DMS 273 treated with DMSO at 0.1 percent for 48 hours (cell line): ENCODE measurements around the gene BRPF1.

Source experiments
- DNase-seq: peaks from one replicate; lab custom pipeline; 2025; lab: John Stamatoyannopoulos, UW

Gene BRPF1, protein sequence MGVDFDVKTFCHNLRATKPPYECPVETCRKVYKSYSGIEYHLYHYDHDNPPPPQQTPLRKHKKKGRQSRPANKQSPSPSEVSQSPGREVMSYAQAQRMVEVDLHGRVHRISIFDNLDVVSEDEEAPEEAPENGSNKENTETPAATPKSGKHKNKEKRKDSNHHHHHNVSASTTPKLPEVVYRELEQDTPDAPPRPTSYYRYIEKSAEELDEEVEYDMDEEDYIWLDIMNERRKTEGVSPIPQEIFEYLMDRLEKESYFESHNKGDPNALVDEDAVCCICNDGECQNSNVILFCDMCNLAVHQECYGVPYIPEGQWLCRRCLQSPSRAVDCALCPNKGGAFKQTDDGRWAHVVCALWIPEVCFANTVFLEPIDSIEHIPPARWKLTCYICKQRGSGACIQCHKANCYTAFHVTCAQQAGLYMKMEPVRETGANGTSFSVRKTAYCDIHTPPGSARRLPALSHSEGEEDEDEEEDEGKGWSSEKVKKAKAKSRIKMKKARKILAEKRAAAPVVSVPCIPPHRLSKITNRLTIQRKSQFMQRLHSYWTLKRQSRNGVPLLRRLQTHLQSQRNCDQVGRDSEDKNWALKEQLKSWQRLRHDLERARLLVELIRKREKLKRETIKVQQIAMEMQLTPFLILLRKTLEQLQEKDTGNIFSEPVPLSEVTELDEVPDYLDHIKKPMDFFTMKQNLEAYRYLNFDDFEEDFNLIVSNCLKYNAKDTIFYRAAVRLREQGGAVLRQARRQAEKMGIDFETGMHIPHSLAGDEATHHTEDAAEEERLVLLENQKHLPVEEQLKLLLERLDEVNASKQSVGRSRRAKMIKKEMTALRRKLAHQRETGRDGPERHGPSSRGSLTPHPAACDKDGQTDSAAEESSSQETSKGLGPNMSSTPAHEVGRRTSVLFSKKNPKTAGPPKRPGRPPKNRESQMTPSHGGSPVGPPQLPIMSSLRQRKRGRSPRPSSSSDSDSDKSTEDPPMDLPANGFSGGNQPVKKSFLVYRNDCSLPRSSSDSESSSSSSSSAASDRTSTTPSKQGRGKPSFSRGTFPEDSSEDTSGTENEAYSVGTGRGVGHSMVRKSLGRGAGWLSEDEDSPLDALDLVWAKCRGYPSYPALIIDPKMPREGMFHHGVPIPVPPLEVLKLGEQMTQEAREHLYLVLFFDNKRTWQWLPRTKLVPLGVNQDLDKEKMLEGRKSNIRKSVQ (N-terminal part only)

DNA sequence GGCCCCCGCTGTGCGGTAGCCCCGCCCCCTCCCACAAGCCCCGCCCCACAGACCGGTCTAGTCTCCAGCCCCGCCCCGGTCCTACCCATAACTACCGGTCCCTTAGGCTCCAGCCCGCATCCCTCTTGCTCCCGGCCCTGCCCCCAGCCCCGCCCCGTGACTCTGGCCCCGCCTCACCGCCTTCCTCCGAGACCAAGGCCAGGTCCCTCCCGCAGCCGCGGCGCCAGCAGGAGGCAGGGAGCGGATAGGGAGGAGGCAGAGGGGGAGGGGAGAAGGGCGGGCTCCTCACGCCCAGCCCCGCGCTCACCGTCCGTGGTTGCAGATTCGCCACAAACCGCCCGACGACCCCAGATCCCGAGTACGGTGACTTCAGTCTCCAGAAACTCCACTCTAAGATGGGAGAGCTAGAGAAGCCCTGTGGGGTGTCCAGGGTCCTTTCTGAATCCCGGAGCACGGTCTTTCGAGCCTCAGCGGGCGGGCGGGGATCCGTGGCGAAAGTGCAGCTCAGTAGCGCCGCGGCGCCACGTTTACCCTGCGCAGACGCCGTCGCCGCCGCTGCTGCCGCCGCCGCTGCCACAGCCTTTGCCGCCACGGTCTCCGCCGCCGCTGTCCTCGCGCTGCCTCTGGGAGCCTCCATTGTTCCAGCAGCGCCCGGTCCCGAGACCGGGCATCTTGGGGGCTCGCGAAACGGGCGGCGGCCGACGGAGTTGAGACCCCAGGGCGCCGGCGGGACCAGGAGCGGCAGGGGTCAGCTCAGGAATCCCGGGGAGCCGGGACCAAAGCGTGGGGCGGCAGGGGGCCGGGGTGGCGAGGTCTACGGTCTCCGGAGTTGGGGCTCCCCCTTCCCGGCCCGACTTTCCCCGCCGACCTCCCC lies at the start of gene BRPF1:
Gene BRPF1, plus strand, starts transcription at position 530 of the 874 bp plus-strand sequence. CDS start 2,406 bp downstream, outside the sequence.
- peak; percentile 86 for DNase-seq

DNA sequence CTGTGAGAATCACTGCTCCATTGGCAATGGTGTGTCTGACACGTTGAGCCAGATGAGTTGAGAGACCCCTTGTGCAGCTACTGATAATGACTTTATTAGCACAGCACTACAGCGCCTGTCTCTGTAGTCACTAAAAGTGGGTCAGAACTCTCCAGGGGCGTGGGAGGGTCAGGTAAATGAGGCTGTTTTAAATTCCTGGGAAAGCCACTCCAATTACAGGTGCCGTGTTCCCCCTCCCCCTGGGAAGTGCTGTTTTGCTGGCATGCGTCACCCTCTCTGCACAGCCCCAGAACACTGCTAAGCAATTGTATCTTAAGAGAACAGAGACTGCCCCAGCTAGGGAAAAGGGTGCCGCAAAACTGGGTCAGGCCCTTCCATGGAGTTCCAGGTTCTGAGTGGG lies 49.4 kb upstream of the BRPF1 start:
- no peak for DNase-seq

DNA sequence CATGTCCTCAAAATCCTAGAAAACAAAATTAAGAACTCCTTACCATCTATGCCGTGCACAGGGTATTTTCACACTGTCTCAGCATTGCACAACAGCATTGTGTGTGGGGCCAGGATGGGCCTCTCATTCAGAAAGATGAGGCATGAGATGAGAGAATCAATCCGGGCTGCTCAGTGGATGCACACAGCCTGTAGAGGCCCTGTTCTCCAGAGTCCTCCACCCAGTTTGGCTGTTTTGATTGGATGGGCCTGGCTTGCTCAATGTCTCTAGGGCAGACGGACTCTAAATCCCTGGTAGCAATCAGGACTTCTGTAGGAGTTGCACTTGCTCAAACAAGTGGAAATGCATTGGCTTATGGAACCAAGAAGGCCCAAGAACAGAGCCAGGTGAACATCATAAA lies 48.1 kb upstream of the BRPF1 start:
- DNase-seq: no peak

DNA sequence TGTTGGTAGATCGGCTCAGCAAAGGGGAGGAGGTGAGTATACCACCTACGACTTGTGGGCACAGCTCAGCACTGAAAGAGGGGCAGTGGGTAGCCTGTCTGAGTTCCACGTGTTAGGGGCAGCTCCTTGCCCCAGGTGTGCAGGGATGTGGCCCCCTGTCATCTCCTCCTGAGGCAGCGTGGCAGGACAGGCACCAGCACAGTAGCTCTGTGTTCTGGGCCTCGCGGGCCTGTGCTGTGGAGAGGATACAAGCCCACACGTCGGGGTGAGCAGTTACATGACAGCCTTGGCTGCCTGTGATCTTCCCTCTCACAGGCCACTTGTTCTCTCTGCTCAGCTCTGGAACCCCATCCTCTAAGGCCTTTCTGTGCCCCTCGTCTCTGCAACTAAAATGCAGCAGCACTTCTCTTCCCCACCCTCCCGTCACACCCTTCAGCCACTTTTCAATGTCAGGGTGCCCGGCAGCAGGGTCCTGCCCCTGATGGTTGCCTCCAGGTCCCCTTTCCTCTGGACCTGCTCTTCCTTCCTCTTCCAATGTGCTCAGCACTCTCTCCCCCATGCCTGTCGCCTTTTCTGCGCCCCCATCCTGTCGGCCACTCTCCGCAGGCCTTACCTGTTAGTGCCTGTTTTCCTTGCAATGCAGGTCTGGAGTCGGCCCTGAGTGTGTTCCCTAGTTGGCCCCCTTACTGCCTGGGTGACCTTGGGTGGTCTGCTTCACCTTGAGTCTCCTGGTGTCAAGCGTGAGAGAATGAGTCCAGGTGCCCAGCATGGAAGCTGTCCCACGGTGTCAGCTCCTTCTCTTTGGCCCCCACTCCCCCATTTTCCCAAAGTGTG lies 46.1 kb upstream of the BRPF1 start:
- DNase-seq: no peak

DNA sequence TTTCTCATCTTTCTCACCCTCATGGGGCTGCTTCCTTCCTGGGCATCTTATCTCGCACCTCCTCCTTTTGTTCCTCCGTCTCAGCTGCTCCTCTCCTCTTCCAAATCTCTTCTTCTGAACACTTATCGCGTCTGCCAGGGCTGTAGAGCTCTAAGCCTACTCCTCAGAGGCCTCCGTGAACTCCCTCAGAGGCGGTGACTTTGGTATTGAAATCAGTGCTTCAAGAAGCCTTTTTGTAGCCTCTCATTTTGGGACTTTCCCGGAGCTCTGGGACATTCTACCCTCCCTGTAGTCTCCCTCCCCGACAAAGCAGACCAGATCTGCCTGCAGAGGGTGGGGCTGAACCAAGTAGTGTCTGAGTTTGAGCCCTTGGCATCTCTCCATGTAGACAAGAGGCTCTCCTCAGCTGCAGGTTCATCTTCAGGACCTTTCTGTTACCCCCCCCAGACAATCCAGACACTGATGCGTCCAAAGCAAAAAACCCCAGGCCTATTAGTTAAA lies 45.4 kb upstream of the BRPF1 start:
- no peak for DNase-seq

DNA sequence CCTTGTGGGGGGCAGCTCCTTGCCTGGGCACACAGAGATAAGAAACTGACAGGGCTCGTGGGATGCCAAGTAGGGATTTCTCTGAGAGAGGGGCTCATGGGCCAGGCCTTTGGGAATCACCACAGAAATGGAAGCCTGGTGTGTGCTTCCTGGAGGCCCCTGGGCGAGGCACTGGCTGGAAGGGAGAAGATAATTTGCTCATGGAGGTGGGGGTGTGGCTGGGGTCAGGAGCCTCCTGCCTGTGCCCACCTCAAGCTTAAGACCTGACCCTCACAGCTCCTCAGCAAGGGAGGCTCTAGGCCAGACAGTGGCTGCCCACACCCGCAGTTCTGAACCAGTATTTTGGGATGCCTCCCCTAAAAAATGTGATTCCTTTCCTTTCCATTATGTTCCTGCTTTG lies 44.8 kb upstream of the BRPF1 start:
- DNase-seq: no peak

DNA sequence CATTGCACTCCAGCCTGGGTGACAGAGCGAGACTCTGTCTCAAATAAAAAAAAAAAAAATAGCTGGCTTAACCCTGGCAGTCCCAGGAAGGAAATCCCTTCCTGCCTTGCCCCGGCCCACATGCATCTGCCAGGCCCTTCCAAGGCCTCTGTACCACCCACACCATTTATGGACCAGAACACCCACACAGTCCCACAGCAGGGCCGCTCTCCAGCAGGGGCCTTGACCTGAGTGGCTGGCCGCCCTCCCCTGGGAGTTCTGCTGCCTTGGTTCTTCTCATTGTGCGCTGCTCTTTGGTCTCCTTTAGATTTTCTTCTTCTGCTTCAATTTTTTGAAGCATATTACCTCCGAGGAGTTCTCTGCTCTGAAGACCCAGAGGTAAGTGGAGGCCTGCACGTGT lies 44.0 kb upstream of the BRPF1 start:
- DNase-seq: no peak

DNA sequence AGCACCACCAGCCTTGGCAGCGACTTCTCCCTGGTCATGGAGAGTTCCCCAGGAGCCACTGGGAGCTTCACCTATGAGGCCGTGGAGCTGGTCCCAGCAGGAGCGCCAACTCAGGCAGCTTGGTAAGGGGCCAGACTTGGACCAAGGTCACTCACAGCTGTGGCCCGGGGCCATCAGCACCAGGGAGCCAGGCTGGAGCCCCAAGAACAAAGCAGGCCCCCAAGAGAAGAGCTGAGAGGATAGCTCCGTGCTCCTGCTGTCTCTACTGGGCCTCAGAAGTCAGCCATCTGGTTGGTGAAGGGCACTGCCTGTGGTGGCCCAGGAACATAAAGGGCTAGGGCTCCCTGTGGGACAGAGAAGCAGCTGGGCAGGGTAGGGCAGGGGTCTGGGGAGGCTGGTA lies 42.6 kb upstream of the BRPF1 start:
- DNase-seq: no peak

DNA sequence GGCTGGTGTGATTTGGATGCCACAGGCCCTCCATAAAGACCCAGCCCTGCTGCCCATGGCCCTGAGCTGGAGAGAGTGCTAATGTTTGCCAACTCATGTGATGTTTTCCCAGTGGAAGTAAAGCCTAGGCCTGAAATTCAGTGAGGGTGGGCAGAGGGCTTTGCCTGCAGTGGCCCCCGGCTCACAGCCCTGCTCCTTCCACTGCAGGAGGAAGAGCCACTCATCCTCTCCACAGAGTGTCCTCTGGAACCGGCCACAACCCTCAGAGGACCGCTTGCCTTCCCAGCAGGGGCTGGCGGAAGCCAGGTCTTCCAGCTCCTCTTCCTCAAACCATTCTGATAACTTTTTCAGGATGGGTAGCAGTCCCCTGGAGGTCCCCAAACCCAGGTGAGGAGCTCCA lies 41.8 kb upstream of the BRPF1 start:
- no peak for DNase-seq

DNA sequence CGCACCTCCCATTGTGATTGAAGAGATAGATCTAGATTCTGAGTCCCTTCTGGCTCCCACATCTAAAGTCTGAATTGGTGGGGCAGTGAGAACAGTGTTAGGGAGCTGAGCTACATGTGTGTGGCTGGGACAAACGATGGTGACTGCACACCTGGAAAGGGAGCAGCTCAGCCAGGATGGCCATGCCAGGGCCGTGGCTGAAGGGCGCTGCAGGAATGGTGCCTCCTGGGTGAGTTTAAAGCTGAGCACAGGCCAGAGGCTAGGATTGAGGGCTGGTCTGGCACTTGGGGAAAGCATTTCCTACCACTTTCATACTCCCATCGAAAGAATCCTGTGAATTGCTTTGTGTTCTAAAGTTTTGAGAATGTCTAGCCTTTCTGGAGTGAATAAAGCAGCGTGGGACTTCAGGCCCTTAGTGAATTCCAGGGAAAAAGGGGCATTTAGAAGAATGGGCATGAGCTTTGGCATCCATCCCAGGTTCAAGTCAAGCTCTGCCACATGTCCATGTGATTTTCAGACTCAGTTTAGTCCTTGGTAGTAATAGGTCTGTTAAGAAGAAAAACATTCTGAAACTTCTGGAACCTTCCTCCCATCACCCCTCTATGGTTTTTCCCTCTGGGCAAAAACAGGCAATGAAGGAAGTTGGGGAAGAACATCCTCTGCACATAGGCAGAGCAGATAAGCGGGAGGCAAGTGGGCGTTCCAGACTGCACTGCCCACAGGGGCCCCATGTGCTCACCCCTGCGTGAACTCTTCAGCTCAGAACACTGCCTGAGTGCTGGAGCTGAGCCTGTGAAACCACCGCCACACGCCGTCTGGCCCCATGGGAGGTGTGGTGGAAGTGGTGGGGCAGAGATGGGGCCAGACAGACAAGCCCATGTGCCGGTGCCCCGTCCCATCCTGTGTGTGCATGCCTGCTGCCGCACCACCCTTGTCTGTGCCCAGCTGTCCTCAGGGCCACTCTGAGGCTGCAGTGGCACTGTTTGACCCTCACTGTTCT lies 40.8 kb upstream of the BRPF1 start:
- no peak for DNase-seq

DNA sequence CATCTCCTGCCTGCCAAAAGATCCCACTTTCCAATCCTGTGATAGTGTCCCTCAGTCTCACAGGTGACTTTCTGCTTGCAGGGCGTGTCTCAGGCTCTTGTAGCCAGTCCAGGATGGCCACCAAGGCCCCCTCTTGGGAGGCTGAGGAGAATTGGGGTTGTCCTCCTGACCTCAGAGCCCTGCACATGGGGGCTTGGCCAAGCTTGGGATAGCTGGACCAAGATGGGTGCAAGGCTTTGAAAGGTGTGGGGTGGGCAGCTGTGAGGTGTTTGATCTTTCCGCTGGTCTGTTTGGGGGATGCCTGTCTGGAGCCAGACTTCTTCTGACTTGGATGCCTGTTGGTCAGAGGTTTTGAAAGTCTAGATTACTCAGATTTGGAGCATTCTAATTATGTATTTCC lies 39.9 kb upstream of the BRPF1 start:
- DNase-seq: no peak

DNA sequence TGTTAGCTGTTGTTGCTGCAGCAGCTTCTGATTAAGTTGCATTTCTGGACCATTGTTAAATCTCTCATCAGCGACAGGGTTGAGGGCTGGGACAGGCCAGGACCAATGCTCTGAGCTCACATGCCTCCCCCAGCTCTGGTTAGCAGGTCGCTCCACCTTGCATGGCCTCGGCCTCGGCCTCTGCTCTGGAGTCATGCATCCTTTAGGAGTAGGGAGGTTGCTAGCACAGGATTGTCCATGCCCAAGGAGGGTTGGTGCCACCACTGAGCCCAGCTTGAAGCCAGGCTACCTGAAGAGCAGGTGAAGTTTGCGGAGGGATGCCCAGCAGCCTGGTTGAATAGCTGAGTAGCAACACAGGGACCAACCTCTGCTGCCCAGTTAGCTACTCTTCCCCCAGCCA lies 39.1 kb upstream of the BRPF1 start:
- no peak for DNase-seq

DNA sequence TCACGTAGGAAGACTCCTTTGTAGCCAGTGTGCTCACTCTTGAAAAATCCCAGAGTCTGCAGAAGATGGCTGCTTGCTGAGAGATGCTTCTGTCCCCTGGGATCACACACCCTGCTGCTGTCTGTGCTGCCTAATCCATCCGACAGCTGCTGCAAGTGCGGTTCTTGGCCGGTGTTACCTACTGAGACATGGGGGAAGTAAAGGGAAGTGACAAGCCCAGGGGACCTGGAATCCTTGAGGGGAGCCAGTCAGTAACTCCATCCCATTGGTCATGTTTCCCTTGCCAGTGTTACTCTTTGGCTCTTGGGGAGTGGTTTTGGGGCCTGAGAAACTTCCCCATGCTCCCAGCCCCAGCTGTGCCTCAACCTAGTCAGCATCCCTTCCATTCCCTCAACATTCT lies 36.2 kb upstream of the BRPF1 start:
- no peak for DNase-seq

DNA sequence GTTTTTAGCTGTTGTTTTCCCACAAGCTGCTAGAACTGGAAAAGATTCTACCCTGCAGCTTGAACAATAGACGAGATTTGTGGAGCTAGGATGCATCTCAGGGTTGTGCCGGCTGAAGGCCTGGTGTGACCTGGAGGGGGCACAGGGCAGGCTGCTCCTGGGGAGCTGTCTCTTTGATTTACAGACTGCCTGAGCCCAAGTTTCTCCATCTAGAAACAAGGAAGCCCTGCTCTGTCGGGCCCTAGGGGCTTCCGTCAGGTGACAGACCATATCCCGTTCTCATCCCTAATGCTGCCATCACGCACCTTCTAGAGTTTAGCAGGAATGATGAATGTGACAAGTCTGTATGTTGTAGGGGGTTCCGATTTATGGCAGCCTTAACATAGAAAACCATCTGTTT lies 35.8 kb upstream of the BRPF1 start:
- DNase-seq: no peak

DNA sequence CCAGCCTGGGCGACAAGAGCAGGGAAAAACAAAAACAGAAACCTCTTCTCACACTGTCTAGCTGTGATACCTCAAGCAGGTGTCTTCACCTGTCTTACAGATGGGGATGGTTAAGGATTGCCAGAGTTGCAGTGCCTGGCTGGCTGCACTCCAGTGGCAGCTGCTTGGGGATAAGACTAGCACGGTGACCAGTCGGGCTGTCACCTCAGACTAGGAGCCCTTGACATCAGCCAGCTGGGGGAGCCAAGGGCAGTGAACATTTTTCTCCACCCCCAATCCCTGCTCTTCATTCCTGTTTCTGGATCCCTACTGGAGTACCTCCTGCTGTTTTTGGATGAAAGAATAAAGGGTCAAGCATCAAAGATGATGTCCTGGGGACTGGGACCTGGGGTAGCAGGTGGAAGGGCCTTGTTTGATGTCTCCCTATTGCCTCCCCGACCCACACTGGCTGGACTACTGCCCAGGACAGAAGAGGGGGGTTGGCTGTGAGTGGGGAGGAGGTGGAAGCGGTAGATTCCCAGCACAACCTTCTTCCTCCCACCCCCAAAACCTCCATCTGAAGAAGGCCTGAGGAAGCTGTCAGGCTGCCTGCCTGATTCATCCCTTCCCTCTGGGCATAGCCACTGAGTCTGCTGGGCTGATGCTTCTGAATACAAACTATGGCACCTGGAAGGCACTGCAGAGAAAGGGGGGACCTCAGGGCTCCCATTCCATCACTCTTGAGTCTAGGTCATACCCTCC lies 34.9 kb upstream of the BRPF1 start:
- no peak for DNase-seq

DNA sequence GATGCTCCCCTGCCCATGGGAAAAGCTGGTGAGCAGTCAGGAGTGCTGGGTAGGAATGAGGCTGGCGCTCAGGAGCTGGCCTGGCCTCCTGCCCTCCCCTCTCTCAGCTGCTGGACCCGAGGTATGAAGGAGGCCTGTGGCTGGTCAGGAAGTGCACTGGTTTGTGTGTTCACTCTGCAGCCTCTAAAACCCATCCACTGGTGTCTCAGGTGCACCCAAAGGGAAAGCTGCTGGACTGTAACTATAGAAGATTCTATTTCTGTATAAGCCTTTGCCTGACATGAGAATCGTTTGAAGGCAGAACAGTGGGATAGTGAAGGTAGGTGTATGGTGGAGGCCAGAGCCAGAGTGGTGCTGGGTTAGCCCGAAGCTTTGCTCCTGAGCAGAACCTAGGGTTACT lies 33.6 kb upstream of the BRPF1 start:
- no peak for DNase-seq

DNA sequence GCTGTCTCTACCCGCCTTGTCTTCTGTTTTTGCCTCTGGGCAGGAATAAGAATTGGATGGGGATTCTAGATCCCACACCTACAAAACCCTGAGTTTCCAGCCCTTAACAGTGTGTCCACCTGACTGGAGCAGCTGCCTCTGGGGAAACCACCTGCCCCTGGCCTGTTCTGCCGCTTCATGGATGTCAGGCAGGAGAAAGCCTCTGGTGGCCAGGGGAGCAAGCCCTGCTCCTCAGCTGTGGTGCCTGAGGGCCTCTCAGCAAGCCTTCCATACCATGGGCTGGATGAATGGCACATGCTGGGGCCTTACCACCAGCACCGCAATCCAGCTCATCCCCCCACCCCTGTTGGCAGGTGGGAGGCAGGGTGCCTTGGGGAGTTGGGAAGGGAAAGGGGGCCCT lies 33.2 kb upstream of the BRPF1 start:
- DNase-seq: no peak

DNA sequence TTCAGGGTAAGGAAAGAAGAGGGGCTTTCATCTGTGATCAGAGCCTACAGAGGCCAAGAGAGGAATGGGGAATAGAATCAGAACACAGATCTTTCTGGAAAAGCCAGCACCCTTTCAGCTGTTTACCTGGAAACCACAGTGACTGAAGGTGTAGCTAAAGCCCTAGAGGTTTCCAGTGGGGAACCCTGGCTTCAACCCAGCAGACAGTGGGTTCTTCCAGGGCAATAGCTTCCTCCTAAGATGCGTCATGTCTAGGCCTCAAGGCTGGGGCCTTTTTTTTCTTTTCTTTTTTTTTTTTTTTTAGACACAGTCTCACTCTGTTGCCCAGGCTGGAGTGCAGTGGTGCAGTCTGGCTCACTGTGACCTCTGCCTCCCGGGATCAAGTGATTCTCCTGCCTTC lies 31.0 kb upstream of the BRPF1 start:
- DNase-seq: no peak

DNA sequence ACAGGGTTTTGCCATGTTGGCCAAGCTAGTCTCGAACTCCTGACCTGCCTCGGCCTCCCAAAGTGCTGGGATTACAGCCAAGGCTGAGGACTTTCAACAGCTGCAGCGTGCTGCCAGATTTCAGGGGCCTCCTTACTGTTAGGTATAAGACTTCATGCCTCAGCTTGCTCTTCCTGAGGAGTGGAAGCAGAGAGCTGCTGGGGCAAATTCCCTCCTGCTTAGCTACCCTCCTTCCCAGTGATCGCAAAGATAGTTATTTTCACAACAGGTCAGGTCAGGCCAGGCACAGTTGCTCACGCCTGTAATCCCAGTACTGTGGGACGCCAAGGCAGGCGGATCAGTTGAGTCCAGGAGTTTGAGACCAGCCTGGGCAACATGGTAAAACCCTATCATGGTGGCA lies 30.5 kb upstream of the BRPF1 start:
- DNase-seq: no peak
